Activated naive CD8-positive, alpha-beta T cell (primary cell): ENCODE data around the gene TDRD3.

Source experiments
- H3K27ac Mint-ChIP-seq: one replicate; pipeline ENCODE4 v1.8.0; 2021; ENCODE audit warnings: mixed read lengths
- H3K27me3 Mint-ChIP-seq: one replicate; pipeline ENCODE4 v1.8.0; 2021; ENCODE audit warnings: mixed read lengths
- H3K36me3 Mint-ChIP-seq: one replicate; pipeline ENCODE4 v1.8.0; 2021; ENCODE audit warnings: mixed read lengths
- H3K4me1 Mint-ChIP-seq: one replicate; pipeline ENCODE4 v1.8.0; 2021; ENCODE audit warnings: low read depth, mixed read lengths
- H3K4me3 Mint-ChIP-seq: one replicate; pipeline ENCODE4 v1.8.0; 2021; ENCODE audit warnings: mild to moderate bottlenecking, mixed read lengths
- H3K9me3 Mint-ChIP-seq: one replicate; pipeline ENCODE4 v1.8.0; 2021; ENCODE audit warnings: low read depth, mixed read lengths

The TDRD3 gene

DNA sequence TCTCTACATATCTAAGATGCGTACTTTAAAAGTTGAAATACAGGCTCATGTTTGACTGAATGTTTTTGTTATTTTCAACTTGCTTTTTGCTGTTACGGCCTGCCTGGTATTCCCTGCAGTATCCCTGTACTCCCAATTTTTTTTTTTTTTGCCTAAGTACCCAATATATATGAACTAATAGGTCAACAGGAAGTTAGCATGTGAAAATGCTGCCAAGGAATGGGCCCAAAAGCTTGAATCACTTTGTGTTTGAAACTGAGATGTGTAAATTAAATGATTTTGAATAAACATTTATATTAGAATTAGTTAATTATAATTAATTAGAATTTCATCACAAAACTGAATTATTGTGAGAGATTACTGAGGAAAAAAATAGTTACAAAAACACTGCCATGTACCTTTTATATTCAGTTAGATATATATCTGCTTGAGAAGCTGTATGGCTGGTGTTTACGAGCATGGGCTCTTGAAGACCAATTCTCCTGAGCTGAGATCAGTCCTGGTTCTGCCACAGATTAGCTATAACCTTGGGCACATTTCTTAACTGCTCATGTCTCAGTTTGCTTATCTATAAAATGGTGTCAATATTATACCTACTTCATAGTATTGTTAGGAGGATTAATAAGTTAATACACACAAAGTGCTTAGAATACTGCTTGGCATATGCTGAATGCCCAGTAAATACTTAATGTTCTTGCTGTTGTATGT lies 16.0 kb downstream of the TDRD3 start:
- H3K9me3 Mint-ChIP-seq: no peaks in the 10 kb centered on the region
- H3K27me3 Mint-ChIP-seq: no peaks in the 10 kb centered on the region
- no peak overlapping the region for H3K4me3 Mint-ChIP-seq
- no peak overlapping the region for H3K27ac Mint-ChIP-seq
- peaks cover 10% of the 10 kb centered on the region for H3K36me3 Mint-ChIP-seq
- peaks cover 55% of the 10 kb centered on the region for H3K4me1 Mint-ChIP-seq

- Mint-ChIP-seq H3K4me1 (peaks cover 51% of the 10 kb centered on the region), H3K27me3 (no peaks in the 10 kb centered on the region), H3K36me3 (peaks cover 9% of the 10 kb centered on the region), H3K27ac (no peak overlapping the region), H3K4me3 (no peak overlapping the region), H3K9me3 (no peaks in the 10 kb centered on the region)
Measured at GRCh38 chr13:60414177-60414576, 17.2 kb downstream of the TDRD3 start.

DNA sequence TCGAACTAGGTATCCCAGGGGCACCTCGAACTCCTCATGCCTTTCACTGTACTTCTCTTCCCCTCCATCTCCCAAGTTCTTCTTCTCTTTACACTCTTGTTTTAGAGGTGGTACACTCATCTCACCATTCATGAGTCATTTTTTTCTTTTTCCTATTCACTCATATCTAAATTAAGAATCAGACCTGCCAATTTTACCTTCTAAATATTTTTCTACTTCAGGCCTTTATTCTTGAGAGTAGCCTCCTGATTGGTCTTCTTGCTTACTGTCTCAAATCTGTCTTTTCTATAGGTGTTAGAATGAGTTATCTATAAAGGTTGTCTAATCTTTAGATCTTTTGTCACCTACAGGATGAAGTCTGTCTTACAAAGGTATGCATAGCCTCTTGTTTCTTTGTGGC lies 20.7 kb downstream of the TDRD3 start:
- peaks cover 12% of the 10 kb centered on the region for H3K36me3 Mint-ChIP-seq
- no peaks in the 10 kb centered on the region for H3K27me3 Mint-ChIP-seq
- peaks cover 20% of the 10 kb centered on the region for H3K4me1 Mint-ChIP-seq
- no peak overlapping the region for H3K4me3 Mint-ChIP-seq
- H3K27ac Mint-ChIP-seq: peak overlapping the region; percentile 67
- H3K9me3 Mint-ChIP-seq: no peaks in the 10 kb centered on the region

DNA sequence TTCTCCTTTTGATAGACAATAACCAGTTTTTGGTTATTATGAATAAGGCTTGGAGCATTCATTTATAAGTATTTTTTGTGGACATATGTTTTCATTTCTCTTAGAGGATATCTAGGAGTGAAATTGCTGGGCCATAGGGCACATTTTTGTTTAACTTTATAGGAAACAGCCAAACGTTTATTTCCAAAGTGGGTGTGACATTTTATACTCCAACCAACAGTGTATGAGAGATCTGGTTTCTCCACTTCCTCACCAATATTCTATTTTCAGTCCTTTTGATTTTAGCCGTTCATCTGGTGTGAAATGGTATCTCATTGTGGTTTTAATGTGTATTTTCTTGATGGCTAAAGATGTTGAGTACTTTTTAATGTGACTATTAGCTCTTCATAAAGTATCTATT lies 21.9 kb downstream of the TDRD3 start:
- Mint-ChIP-seq H3K4me3 (no peak overlapping the region), H3K4me1 (peaks cover 14% of the 10 kb centered on the region), H3K27ac (no peak overlapping the region), H3K27me3 (no peaks in the 10 kb centered on the region), H3K9me3 (no peaks in the 10 kb centered on the region), H3K36me3 (peaks cover 12% of the 10 kb centered on the region)

DNA sequence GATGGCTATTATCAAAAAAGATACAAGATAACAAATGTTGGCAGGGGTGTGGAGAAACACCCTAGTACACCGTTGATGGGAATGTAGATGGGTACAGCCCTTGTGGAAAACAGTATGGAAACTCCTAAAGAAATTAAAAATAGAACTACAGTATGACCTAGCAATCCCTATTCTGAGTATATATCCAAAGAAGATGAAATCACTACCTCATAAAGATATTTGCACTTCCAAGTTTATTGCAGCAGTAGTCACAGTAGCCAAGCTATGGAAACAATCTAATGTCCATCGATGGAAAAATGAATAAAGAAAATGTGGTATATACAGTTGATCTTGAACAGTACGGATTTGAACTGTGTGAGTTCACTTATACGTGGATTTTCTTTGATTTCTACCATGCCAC lies 28.3 kb downstream of the TDRD3 start:
- Mint-ChIP-seq H3K4me3 (no peak overlapping the region), H3K36me3 (peaks cover 3% of the 10 kb centered on the region), H3K4me1 (peaks cover 14% of the 10 kb centered on the region), H3K27ac (no peak overlapping the region), H3K9me3 (no peaks in the 10 kb centered on the region), H3K27me3 (no peaks in the 10 kb centered on the region)

DNA sequence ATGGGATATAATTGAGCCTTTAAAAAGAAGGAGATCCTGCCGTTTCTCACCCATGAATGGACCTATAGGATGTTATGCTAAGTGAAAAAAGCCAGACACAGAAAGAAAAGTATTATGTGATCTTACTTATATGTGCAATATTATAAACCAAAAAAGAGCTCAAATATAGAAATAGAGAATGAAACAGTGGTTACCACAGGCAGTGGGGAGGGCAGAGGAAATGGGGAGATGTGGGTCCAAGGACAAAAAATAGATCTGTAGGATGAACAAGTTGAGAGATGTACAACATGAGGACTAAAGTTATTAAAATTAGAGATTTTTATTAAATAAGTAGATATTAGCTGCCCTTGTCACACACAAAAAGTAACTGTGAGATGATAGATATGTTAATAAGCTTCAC lies 29.1 kb downstream of the TDRD3 start:
- H3K9me3 Mint-ChIP-seq: no peaks in the 10 kb centered on the region
- no peak overlapping the region for H3K27ac Mint-ChIP-seq
- H3K4me3 Mint-ChIP-seq: no peak overlapping the region
- peaks cover 3% of the 10 kb centered on the region for H3K36me3 Mint-ChIP-seq
- peaks cover 15% of the 10 kb centered on the region for H3K4me1 Mint-ChIP-seq
- H3K27me3 Mint-ChIP-seq: no peaks in the 10 kb centered on the region

- Mint-ChIP-seq H3K4me1 (peaks cover 15% of the 10 kb centered on the region), H3K36me3 (no peaks in the 10 kb centered on the region), H3K4me3 (no peak overlapping the region), H3K27ac (no peak overlapping the region), H3K27me3 (no peaks in the 10 kb centered on the region), H3K9me3 (no peaks in the 10 kb centered on the region)
Measured at GRCh38 chr13:60427285-60427684, 30.3 kb downstream of the TDRD3 start.

DNA sequence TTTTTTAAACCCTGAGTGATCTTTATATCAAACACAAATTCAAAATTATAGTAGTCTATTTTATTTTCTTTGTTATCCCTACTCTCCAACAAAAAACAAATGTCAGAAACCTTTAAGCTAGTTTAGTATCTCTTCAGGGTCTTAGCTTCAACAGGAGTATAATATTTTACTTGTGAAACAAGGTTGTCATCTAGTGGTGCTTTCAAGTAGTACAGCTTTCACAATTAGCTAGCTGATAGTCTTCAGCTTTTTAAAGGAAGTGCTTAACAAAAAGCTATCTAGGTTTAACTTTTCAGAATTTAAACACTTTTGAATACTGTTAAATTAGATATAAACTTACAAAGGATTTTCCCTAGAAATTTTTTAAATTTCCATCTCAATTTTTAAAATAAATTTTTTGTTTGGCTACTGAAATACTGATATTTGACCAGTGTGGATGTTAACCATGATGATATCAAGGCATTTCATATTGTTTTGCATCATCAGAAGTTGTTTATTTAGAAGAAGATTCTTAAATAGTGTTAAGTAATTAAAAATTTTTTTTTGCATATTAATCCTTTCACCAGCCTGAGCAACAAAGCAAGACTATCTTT lies 34.2 kb downstream of the TDRD3 start:
- Mint-ChIP-seq H3K4me3 (no peak overlapping the region), H3K27ac (no peak overlapping the region), H3K4me1 (peaks cover 20% of the 10 kb centered on the region), H3K36me3 (peaks cover 2% of the 10 kb centered on the region), H3K27me3 (no peaks in the 10 kb centered on the region), H3K9me3 (no peaks in the 10 kb centered on the region)

DNA sequence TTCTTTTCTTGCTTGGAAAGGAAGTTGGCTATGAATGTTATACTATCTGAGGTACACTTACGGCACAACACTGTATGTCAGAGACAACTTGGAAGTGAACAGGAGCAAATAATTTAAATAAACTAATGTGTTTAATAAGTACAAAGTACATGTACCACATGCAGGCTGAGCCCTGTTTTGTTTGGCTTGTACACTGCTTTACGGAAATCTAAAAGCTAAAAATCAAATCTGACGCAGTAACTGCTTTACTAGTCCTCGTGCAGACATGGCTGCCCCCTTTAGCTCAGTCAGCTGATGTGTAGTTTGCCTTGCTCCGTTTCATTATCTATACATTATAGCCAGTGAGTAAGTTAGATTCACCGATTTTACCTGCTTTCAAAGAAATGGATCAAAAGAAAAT lies 36.5 kb downstream of the TDRD3 start:
- H3K4me3 Mint-ChIP-seq: no peak overlapping the region
- peaks cover 3% of the 10 kb centered on the region for H3K36me3 Mint-ChIP-seq
- no peaks in the 10 kb centered on the region for H3K9me3 Mint-ChIP-seq
- H3K27ac Mint-ChIP-seq: no peak overlapping the region
- no peaks in the 10 kb centered on the region for H3K27me3 Mint-ChIP-seq
- H3K4me1 Mint-ChIP-seq: peaks cover 24% of the 10 kb centered on the region

DNA sequence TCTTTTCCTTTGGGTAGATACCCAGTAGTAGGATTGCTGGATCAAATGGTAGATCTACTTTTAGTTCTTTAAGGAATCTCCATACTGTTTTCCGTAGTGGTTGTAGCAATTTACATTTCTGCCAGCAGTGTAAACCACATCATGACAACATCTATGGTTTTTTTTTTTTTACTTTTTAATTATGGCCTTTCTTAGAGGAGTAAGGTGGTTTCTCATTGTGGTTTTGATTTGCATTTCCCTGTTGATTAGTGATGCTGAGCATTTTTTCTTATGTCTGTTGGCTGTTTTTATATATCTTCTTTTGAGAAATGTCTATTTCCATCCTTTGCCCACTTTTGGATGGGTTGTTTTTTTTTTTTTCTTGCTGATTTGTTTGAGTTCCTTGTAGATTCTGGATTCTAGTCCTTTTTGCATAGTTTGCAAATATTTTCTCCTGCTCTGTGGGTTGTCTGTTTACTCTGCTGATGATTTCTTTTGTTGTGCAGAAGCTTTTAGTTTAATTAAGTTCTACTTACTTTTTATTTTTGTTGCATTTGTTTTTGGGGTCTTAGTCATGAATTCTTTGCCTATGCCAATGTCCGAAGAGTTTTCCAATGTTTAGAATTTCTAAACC lies 38.8 kb downstream of the TDRD3 start:
- H3K4me1 Mint-ChIP-seq: peaks cover 22% of the 10 kb centered on the region
- H3K36me3 Mint-ChIP-seq: peaks cover 3% of the 10 kb centered on the region
- no peaks in the 10 kb centered on the region for H3K9me3 Mint-ChIP-seq
- no peak overlapping the region for H3K4me3 Mint-ChIP-seq
- H3K27me3 Mint-ChIP-seq: no peaks in the 10 kb centered on the region
- H3K27ac Mint-ChIP-seq: no peak overlapping the region

DNA sequence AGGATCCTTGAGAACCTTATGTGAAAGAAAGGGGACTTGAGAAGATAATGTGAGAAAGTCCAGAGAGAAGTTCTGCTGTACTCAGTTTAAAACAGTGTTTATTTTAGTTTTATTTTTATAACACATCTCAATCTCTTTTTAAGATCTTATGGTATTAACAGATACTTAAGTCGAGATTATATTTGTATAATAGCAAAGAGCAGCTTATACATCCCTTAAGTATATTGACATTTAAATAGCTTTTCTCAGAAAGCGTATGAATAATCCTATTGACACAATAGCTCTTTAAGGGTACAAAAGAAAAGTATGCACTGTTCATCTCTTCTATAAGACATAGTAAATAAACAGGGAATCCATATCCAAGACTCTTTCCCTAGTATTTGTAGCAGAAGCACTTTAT lies 42.2 kb downstream of the TDRD3 start:
- peaks cover 3% of the 10 kb centered on the region for H3K36me3 Mint-ChIP-seq
- H3K4me3 Mint-ChIP-seq: no peak overlapping the region
- no peak overlapping the region for H3K27ac Mint-ChIP-seq
- no peaks in the 10 kb centered on the region for H3K9me3 Mint-ChIP-seq
- H3K27me3 Mint-ChIP-seq: no peaks in the 10 kb centered on the region
- peaks cover 21% of the 10 kb centered on the region for H3K4me1 Mint-ChIP-seq

DNA sequence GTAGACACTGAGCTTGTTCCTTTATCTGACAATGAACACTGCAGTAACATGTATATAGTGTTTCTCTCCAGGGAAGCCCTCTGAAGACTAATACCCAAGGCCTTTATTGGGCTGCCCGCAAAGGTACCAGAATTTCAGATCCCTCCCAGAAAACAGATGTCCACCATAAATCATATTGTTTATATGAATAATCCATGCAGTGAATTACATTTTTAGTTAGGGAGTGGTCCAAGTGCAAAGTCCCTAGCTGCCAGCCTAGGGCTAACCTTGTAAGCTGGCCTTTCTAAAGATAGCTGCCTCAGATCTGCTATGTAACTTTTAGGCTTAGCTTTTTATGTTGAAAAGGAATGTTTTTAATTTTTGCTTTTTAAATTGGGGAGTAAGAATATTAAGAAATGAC lies 44.7 kb downstream of the TDRD3 start:
- Mint-ChIP-seq H3K4me3 (no peak overlapping the region), H3K27ac (no peak overlapping the region), H3K9me3 (no peaks in the 10 kb centered on the region), H3K36me3 (no peaks in the 10 kb centered on the region), H3K27me3 (no peaks in the 10 kb centered on the region), H3K4me1 (peaks cover 7% of the 10 kb centered on the region)

- no peaks in the 10 kb centered on the region for H3K4me1 Mint-ChIP-seq
- H3K9me3 Mint-ChIP-seq: no peaks in the 10 kb centered on the region
- no peaks in the 10 kb centered on the region for H3K27me3 Mint-ChIP-seq
- no peak overlapping the region for H3K27ac Mint-ChIP-seq
- peaks cover 4% of the 10 kb centered on the region for H3K36me3 Mint-ChIP-seq
- no peak overlapping the region for H3K4me3 Mint-ChIP-seq
Measured at GRCh38 chr13:60448907-60449510, 52.0 kb downstream of the TDRD3 start.

DNA sequence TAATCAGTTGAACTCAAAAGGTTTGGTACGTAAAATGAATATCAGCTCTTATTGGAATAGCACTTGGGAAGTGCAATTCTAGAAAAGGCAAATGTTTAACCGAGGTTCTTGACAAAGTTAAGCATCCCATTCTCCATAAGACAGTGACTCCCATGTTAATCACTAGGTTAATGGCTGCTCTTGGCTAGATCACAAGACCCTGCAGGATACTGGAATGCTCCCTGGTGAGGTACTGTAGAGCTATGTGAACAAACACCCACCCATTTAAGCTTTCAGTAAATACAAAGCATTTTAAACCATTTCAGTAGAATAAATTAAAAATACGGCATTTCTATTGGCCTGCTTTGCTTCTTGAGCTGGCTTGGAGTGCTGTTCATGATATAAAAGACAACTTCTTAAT lies 56.5 kb downstream of the TDRD3 start:
- Mint-ChIP-seq H3K9me3 (no peaks in the 10 kb centered on the region), H3K36me3 (peaks cover 12% of the 10 kb centered on the region), H3K4me3 (no peak overlapping the region), H3K27me3 (no peaks in the 10 kb centered on the region), H3K4me1 (no peaks in the 10 kb centered on the region), H3K27ac (no peak overlapping the region)

GRCh38 chr13:60454425-60454824 lies 57.4 kb downstream of the TDRD3 start:
- Mint-ChIP-seq H3K27ac (no peak overlapping the region), H3K36me3 (peaks cover 12% of the 10 kb centered on the region), H3K27me3 (no peaks in the 10 kb centered on the region), H3K9me3 (no peaks in the 10 kb centered on the region), H3K4me1 (no peaks in the 10 kb centered on the region), H3K4me3 (no peak overlapping the region)
